Cardiac fibroblast (primary cell): ENCODE measurements around the gene LIN28B.
A peak's percentile ranks its signal among the peaks of the same experiment; 100 is the strongest.

ENCODE experiments used
- DNase-seq, 2 donors: peaks; one replicate each; pipeline versions ENCODE4 v3.0.0 to v3.0.0-alpha.2; 2010; ENCODE audit warnings: low read depth in 2 of 2
- H3K4me3 ChIP-seq, 2 donors: replicated peaks in 1 of 2; 1 replicate in 1 of 2; 2 replicates in 1 of 2; pipeline ENCODE4 v1.5.1; 2011; ENCODE audit warnings: low read depth in 2 of 2, low read length in 2 of 2, mild to moderate bottlenecking in 2 of 2, moderate library complexity in 1 of 2
- CTCF ChIP-seq: IDR thresholded peaks from one replicate; pipeline ENCODE4 v1.5.1; 2011; ENCODE audit warnings: low read depth, mild to moderate bottlenecking, low read length, inconsistent platforms

LIN28B gene

GRCh38 chr6:105108631-105109262 lies 151.8 kb downstream of the LIN28B start:
- DNase-seq: no peak
- no peak overlapping the region for H3K4me3 ChIP-seq
- TF ChIP-seq CTCF: no peak

DNA sequence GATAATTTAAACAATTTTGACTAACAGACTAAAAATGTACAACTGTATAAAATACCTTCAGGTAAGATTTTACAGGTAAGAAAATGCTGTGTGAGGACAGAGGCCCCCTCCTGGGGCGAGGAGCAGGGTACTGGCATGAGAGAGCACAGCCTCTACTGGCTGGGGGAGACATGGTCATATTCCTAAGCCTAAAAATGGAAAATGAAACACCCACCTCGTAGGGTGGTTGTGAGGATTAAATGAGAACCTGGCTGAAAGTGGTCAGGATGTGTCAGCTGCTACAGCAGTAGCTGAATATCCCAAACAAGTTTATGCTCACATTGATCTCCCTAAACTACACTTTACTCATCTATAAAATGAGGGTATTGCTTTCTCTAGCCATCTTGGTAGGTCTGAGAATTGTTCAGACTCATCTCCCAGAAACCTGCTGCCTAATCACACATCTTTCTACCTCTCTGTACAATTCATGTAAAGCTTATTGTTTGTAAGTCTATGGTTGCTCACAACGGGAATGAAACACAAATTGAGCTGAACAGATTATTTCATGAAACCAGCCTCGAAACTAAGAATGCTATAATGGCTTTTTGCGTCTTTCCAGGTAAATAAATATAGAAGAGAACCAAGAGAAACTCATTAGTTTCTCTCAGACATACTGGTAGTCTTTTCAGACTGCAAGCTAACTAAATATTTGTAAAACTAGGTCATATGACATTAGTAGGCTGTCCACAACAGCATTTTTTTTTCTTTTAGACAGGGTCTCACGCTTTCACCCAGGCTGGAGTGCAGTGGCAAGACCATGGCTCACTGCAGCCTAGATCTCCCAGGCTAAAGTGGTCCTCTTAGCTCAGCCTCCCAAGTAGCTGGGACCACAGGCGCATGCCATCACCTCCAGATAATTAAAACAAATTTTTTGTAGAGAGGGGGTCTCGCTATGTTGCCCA lies 153.3 kb downstream of the LIN28B start:
- TF ChIP-seq CTCF: no peak
- no peak overlapping the region for H3K4me3 ChIP-seq
- DNase-seq: no peak

DNA sequence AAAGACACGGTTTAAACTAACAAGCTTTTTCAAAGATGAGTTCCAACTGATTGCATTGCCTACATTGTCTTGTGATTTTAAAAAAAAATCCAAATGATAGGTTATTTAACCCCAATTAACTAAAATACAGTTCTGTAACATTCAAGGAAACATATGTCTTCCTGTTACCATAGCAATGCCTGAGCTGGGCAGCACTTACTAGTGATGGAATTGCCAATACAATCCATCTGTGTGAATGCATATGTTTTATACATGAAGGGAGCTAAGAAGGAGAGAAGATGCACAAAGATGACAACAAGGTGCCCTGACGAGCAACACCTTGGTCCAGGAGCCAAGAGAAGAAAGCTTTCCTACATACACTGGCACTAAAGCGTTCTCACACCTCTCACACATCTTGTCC lies 154.2 kb downstream of the LIN28B start:
- no peak for TF ChIP-seq CTCF
- no peak overlapping the region for H3K4me3 ChIP-seq
- no peak for DNase-seq

- DNase-seq: no peak
- H3K4me3 ChIP-seq: no peak overlapping the region
- no peak for TF ChIP-seq CTCF
Measured at GRCh38 chr6:105111871-105112270, 155.0 kb downstream of the LIN28B start.

DNA sequence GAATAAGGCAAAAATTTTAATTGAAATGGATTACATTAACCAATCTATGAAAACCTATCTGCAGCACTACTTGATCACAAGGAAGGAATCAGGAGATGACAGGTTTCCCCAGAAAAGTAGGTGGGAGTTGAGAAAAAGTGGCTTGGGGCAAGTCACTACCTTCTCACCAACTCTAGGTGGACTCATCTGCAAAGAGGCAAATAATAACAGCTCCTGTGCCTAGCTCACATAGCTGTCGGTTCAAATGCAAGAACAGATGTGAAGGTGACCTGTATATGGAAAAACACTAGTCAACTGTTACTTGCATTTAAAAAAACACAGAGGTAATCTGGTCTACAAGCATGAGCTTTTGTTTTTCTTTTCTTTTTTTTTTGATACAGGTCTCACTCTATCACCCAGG lies 155.7 kb downstream of the LIN28B start:
- DNase-seq: peak; percentile 5 to 7
- TF ChIP-seq CTCF: peak; percentile 10

GRCh38 chr6:105113422-105113821 lies 156.5 kb downstream of the LIN28B start:
- H3K4me3 ChIP-seq: no peak overlapping the region
- no peak for DNase-seq
- no peak for TF ChIP-seq CTCF

More for the DNA sequence above, 155.7 kb downstream of the LIN28B start:
- H3K4me3 ChIP-seq: no peak overlapping the region
